Gastrocnemius medialis (tissue), 4 donors: ENCODE data around the gene AKR1C2.
"Not testable (repeated sequence)": the region's sequence is repeated elsewhere in the genome, so short reads cannot be mapped to it uniquely, and the experiment has no call there.

Experiments
- POLR2A ChIP-seq, 2 donors: fragments of 450-650 bp; IDR thresholded peaks; one replicate each; pipeline ENCODE4 v1.6.1; 2017; ENCODE audit warnings: antibody characterized with exemption in 2 of 2, mild to moderate bottlenecking in 2 of 2, moderate library complexity in 2 of 2
- TF ChIP-seq, protein P1 (sequence below), 5 experiments: fragments of 450-650 bp in 3 of 5; fragments of 200-600 bp in 2 of 5; sonication (generic) in 2 of 5; IDR thresholded peaks in 4 of 5; conservative IDR thresholded peaks in 1 of 5; 1 replicate in 4 of 5; 2 replicates in 1 of 5; pipeline ENCODE4 v1.5.1; 2016 to 2019; ENCODE audit warnings: antibody characterized with exemption in 5 of 5, mild to moderate bottlenecking in 3 of 5, moderate library complexity in 3 of 5

DNA sequence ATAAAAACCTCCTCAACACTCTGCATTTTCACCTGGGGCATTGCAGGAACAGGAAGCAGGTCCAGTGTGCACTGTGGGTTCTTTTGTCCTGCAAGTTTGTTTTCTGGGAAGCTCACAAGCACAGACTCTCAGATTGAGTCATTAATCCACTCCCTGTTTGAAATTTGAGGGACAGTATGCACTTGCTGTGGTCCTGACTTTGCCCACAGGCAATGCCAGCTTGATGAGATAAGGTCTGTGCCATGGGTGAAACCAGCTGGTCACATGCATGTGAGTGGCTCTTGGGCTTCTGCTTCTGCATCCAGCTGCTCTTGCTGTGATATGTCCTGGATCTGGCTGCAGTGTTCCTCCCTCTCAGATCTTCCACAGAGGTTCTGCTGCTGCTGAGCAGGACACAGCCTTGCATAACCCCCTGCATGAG, 21.8 kb upstream of the AKR1C2 start:
- TF ChIP-seq, protein P1, sequence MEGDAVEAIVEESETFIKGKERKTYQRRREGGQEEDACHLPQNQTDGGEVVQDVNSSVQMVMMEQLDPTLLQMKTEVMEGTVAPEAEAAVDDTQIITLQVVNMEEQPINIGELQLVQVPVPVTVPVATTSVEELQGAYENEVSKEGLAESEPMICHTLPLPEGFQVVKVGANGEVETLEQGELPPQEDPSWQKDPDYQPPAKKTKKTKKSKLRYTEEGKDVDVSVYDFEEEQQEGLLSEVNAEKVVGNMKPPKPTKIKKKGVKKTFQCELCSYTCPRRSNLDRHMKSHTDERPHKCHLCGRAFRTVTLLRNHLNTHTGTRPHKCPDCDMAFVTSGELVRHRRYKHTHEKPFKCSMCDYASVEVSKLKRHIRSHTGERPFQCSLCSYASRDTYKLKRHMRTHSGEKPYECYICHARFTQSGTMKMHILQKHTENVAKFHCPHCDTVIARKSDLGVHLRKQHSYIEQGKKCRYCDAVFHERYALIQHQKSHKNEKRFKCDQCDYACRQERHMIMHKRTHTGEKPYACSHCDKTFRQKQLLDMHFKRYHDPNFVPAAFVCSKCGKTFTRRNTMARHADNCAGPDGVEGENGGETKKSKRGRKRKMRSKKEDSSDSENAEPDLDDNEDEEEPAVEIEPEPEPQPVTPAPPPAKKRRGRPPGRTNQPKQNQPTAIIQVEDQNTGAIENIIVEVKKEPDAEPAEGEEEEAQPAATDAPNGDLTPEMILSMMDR (IDR thresholded peaks at IDR 0.05 in 4 of 5, conservative IDR thresholded peaks at IDR 0.05 in 1 of 5), result not testable (repeated sequence)
- TF ChIP-seq POLR2A (IDR thresholded peaks at IDR 0.05), result not testable (repeated sequence)
